Parathyroid adenoma (tissue), 2 donors: Measurements from ENCODE around the gene KRT39.

ENCODE experiments used
- H2AFZ ChIP-seq: fragments of 300-600 bp; sonication (generic); one replicate; pipeline ENCODE4 v1.7.0; 2017; ENCODE audit warnings: antibody characterized with exemption, mild to moderate bottlenecking
- H3K27ac ChIP-seq: fragments of 300-600 bp; sonication (generic); one replicate; pipeline ENCODE4 v1.7.0; 2017
- H3K27me3 ChIP-seq: fragments of 300-600 bp; sonication (generic); one replicate; pipeline ENCODE4 v1.7.0; 2017; ENCODE audit warnings: low read length; ENCODE audit not compliant: control insufficient read depth, insufficient read depth
- H3K36me3 ChIP-seq: fragments of 300-600 bp; sonication (generic); one replicate; pipeline ENCODE4 v1.7.0; 2017; ENCODE audit warnings: low read length; ENCODE audit not compliant: control insufficient read depth, insufficient read depth
- H3K4me1 ChIP-seq: fragments of 300-600 bp; sonication (generic); one replicate; pipeline ENCODE4 v1.7.0; 2017; ENCODE audit warnings: control low read depth
- H3K4me2 ChIP-seq: fragments of 300-600 bp; sonication (generic); one replicate; pipeline ENCODE4 v1.7.0; 2017; ENCODE audit warnings: low read length
- H3K4me3 ChIP-seq: fragments of 300-600 bp; sonication (generic); one replicate; pipeline ENCODE4 v1.7.0; 2017; ENCODE audit warnings: low read depth, low read length
- H3K79me2 ChIP-seq: fragments of 300-600 bp; sonication (generic); one replicate; pipeline ENCODE4 v1.7.0; 2017; ENCODE audit warnings: control low read depth
- H3K9ac ChIP-seq: fragments of 300-600 bp; sonication (generic); one replicate; pipeline ENCODE4 v1.7.0; 2017; ENCODE audit warnings: mild to moderate bottlenecking
- H3K9me3 ChIP-seq: fragments of 300-600 bp; sonication (generic); one replicate; pipeline ENCODE4 v1.7.0; 2017; ENCODE audit warnings: low read length; ENCODE audit not compliant: control insufficient read depth
- CTCF ChIP-seq: fragments of 300-600 bp; sonication (generic); IDR thresholded peaks from one replicate; pipeline ENCODE4 v1.7.0; 2017; ENCODE audit warnings: antibody characterized with exemption, mild to moderate bottlenecking
- donor health status: primary hyperparathyroidism.

KRT39 gene

GRCh38 chr17:40944531-40944930 is 22.2 kb downstream of the KRT39 start:
- Histone ChIP-seq H3K4me2 (no peak overlapping the region), H3K36me3 (no peaks in the 10 kb centered on the region), H3K27ac (no peak overlapping the region), H2AFZ (no peak overlapping the region), H3K9me3 (no peaks in the 10 kb centered on the region), H3K4me1 (no peaks in the 10 kb centered on the region), H3K79me2 (no peaks in the 10 kb centered on the region), H3K27me3 (no peaks in the 10 kb centered on the region), H3K4me3 (no peak overlapping the region), H3K9ac (no peak overlapping the region)
- no peak for TF ChIP-seq CTCF

GRCh38 chr17:40942553-40942952 is 24.2 kb downstream of the KRT39 start:
- H3K27ac ChIP-seq = no peak overlapping the region
- no peak overlapping the region for H3K4me3 ChIP-seq
- no peak overlapping the region for H3K9ac ChIP-seq
- no peaks in the 10 kb centered on the region for H3K4me1 ChIP-seq
- H3K9me3 ChIP-seq = no peaks in the 10 kb centered on the region
- no peaks in the 10 kb centered on the region for H3K79me2 ChIP-seq
- no peaks in the 10 kb centered on the region for H3K36me3 ChIP-seq
- H3K4me2 ChIP-seq = no peak overlapping the region
- H3K27me3 ChIP-seq = no peaks in the 10 kb centered on the region
- TF ChIP-seq CTCF = no peak
- H2AFZ ChIP-seq = no peak overlapping the region

- no peak overlapping the region for H3K4me3 ChIP-seq
- no peak overlapping the region for H3K4me2 ChIP-seq
Observed at GRCh38 chr17:40940266-40940665, 26.5 kb downstream of the KRT39 start.

GRCh38 chr17:40938981-40939380 is 27.8 kb downstream of the KRT39 start:
- no peaks in the 10 kb centered on the region for H3K4me1 ChIP-seq
- no peak for TF ChIP-seq CTCF
- H3K9me3 ChIP-seq = no peaks in the 10 kb centered on the region
- no peaks in the 10 kb centered on the region for H3K27me3 ChIP-seq
- no peak overlapping the region for H2AFZ ChIP-seq
- no peak overlapping the region for H3K4me2 ChIP-seq
- H3K4me3 ChIP-seq = no peak overlapping the region
- H3K9ac ChIP-seq = no peak overlapping the region
- H3K36me3 ChIP-seq = no peaks in the 10 kb centered on the region
- no peaks in the 10 kb centered on the region for H3K79me2 ChIP-seq
- no peak overlapping the region for H3K27ac ChIP-seq

More at GRCh38 chr17:40940266-40940665, 26.5 kb downstream of the KRT39 start:
- no peaks in the 10 kb centered on the region for H3K4me1 ChIP-seq
- H3K36me3 ChIP-seq = no peaks in the 10 kb centered on the region
- H3K9me3 ChIP-seq = no peaks in the 10 kb centered on the region
- no peaks in the 10 kb centered on the region for H3K79me2 ChIP-seq
- H3K27ac ChIP-seq = no peak overlapping the region
- H2AFZ ChIP-seq = no peak overlapping the region
- no peaks in the 10 kb centered on the region for H3K27me3 ChIP-seq
- H3K9ac ChIP-seq = no peak overlapping the region
- no peak for TF ChIP-seq CTCF

GRCh38 chr17:40937384-40937819 is 29.3 kb downstream of the KRT39 start, which contains the start of gene KRT23:
TSS of gene KRT23 (minus strand) at chr17:40937646. CDS start at chr17:40936603, 1,043 bp downstream.
- H3K4me3 ChIP-seq = no peak within 1 kb of the TSS
- no peaks in the 10 kb centered on the region for H3K9me3 ChIP-seq
- H3K27me3 ChIP-seq = no peaks in the 10 kb centered on the region
- H2AFZ ChIP-seq = no peak within 1 kb of the TSS
- H3K4me1 ChIP-seq = no peaks in the 10 kb centered on the region
- no peaks in the 10 kb centered on the region for H3K79me2 ChIP-seq
- H3K9ac ChIP-seq = no peak within 1 kb of the TSS
- no peak within 1 kb of the TSS for H3K4me2 ChIP-seq
- no peaks in the 10 kb centered on the region for H3K36me3 ChIP-seq
- no peak for TF ChIP-seq CTCF
- H3K27ac ChIP-seq = no peak within 1 kb of the TSS
